ENCODE data around the gene FRMD4A.

The FRMD4A gene

DNA sequence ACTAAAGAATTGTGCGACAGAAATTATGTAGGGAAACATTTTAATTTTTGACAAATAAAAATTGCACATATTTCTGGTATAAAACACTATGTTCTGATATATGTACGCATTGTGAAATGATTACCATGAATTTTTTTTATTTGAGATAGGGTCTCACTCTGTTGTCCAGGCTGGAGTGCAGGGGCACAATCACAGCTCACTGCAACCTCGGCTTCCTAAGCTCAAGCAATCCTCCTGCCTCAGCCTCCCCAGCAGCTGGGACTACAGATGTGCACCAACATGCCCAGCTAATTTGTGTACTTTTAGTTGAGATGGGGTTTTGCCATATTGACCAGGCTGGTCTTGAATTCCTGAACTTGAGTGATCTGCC, 149.2 kb downstream of the FRMD4A start:
- DNase-seq: no peak

GRCh38 chr10:14180911-14181566, 149.7 kb downstream of the FRMD4A start:
- DNase-seq: no peak

DNA sequence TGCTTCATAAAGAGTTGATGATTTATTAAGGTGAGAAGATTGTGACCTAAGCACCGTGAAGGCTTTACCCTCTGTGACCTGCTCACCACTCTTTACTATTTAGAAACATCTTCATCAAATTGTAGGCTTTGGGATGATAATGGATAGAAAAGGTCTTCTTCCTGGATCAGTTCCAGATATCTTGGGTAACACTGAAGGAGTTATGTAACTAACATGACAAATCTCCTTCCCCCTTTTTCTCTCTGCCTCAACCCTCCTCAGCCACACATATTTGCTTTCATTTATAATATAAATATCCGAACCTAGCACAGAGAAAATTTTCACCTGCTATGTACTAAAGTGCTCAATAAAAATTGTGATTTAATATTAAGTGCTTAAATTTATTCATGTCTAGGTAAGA, 151.5 kb downstream of the FRMD4A start:
- no peak for DNase-seq

- DNase-seq: no peak
These were observed 156.8 kb downstream of the FRMD4A start for GRCh38 chr10:14173706-14174594.

- DNase-seq: peak; percentile 10
These were observed 157.4 kb downstream of the FRMD4A start for GRCh38 chr10:14173391-14173705.

GRCh38 chr10:14172336-14172950, 158.3 kb downstream of the FRMD4A start:
- no peak for DNase-seq

- no peak for DNase-seq
These were observed 159.4 kb downstream of the FRMD4A start for GRCh38 chr10:14171336-14171735.

GRCh38 chr10:14163377-14164086, 167.2 kb downstream of the FRMD4A start:
- DNase-seq: no peak

GRCh38 chr10:14162629-14163344, 167.9 kb downstream of the FRMD4A start:
- DNase-seq: no peak

DNA sequence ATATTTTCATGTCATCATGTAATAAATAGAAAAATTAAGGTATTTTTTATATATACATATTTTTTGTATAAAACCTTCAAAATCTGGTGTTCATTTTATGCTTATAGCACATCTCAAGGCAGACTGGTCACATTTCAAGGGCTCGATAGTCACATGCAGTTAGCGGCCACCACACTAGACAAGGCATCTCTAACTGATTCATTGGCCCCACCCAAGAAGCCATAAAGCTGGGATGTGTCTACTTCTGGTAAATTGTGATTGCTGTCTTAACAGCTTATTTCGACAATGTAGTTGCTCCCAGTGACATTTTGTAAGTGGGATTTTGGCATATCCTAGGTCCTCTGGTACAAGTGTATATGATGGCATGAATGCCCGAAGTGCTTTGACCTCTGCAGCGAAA, 168.7 kb downstream of the FRMD4A start:
- no peak for DNase-seq

DNA sequence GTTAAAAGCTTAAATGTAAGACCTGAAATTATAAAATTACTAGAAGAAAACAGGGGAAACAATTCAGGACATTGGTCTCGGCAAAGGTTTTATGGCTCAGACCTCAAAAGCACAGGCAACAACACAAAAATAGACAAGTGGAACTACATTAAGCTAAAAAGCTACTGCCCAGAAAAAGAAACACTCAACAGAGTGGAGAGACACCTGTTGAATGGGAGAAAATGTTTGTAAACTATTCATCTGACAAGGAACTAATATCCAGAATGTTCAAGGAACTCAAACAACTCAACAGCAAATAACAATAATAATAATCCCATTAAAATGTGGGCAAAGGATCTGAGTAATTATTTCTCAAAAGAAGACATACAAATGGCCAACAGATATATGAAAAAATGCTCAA, 170.4 kb downstream of the FRMD4A start:
- DNase-seq: no peak

- no peak for DNase-seq
These were observed 172.1 kb downstream of the FRMD4A start for GRCh38 chr10:14158575-14158974.

DNA sequence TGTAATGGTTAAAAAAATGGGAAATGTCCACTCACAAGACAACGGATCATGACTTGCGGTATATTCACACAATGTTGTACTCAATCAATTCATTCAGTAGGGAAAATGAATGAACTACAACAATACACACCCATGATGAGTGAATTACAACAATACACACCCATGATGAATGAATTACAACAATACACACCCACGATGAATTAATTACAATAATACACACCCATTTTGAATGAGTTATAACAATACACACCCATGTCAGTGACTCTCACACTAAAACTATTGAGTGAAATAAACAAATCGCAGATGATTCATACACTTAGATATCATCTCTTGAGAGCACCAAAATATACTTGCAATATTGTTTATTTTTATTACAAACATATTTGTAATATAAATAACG, 174.6 kb downstream of the FRMD4A start:
- DNase-seq: no peak

GRCh38 chr10:14153570-14154055, 177.1 kb downstream of the FRMD4A start:
- no peak for DNase-seq

GRCh38 chr10:14151571-14151970, 179.2 kb downstream of the FRMD4A start:
- DNase-seq: no peak

DNA sequence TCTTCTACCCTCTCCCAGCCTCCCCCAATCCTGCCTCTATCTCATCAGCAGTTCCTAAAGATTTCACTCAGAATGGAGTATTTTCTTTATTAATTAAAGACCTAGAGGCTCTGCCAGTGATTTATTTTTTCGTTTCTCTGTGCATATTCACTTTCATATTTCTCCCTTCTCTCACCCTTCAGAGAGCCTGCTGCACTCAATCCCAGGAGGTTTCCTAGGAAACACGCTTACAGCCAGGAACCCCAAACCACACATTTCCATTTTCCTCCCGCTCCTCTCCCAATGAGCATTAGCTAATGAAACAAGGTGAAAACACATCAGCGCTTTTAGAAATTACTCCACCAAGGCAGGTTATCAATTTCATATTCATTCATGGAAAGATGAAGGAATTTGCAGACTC, 180.2 kb downstream of the FRMD4A start:
- DNase-seq: no peak

- no peak for DNase-seq
These were observed 184.2 kb downstream of the FRMD4A start for GRCh38 chr10:14146501-14146900.

- no peak for DNase-seq
These were observed 184.7 kb downstream of the FRMD4A start for GRCh38 chr10:14146025-14146424.

DNA sequence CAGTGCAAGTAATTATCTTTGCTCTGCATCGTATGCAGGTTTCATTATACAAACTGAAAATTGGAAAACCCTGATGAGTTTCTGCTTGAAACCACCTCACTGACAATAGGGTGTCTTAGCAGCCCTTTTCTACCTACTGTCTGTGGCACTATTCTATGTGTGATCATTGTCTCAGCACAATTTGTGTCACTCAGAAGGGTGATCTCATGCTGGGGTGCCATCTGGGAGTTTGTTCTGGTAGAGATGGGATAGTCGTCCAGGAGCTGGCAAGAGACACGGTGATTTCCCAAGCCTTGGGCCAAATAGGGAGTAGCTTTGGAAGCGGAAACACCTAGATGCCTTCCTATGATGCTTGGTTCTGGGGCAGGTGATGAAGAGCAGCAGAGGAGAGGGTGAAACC, 186.3 kb downstream of the FRMD4A start:
- no peak for DNase-seq

DNA sequence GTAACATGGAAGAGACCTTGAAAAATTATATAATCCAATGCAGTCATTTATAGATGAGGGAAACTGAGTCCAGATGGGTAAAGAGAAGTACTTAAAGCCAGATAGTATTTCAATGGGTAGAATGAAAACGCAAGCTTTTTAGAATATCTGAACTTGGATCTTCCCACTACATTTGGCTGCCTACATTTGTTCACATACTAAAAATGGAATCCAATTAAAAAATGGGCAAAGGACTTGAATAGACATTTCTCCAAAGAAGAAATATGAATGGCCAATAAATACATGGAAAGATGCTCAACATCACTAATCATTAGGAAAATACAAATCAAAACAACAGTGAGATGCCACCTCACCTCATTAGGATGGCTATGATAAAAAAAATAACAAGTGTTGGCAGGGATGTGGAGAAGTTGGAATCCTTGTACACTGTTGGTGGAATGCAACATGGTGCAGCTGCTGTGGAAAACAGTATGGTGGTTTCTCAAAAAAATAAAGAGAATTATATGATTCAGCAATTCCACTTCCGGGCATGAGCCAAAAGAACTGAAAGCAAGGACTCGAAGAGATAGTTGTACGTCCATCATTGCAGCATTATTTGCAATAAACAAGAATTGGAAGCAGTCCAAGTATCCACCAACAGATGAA, 188.0 kb downstream of the FRMD4A start:
- no peak for DNase-seq

DNA sequence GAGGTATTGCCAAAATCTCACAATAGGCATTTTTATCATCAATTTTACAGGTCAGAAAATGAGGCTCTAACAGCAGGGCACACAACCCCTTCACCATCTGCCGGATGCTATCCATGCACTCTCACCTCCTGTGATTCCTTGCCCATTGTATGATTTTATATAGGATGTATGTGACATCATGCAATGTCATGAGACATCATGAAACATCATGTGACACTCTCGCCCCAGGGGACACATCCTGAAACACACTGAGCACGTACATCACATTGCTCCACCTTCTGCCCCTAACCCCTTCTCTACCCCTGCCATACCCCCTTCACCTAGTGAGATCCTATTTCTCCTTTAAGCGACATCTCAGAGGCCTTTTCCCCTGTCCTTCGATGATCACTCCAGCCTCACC, 189.4 kb downstream of the FRMD4A start:
- no peak for DNase-seq

DNA sequence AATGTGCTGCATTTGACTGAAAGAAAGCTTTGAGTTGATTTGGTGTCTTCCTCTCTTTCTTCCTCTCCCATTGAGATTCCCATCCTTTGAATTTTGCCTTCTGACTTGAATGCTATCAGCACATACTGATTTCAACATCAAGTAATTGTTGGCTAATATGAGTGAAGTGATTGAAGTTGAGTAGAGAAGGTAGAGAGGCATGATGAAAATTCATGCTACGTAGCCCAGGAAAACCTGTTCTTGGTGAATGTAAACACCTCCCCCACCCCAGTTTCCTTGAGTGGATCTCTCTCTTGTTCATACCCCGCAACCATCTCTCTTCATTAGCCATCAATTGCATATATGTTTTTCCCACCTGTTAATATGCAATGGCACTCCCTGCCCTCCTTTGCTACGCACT, 193.3 kb downstream of the FRMD4A start:
- no peak for DNase-seq
